NCI-H69 (cell line): ENCODE results near the gene ZNF831.

Source experiments
- DNase-seq: peaks from one replicate; lab custom pipeline; 2025; lab: John Stamatoyannopoulos, UW

ZNF831 gene

GRCh38 chr20:59305908-59306655 lies 142.5 kb downstream of the ZNF831 start:
- peak; percentile 35 for DNase-seq

- no peak for DNase-seq
Measured at GRCh38 chr20:59307270-59307669, 143.6 kb downstream of the ZNF831 start.
